Fibroblast of lung (primary cell): Measurements from ENCODE around the gene FHOD3. TPM values are rescaled to one million over a fixed set of nuclear protein-coding genes. Genes with fewer than 3 reads are reported as not detected.

Experiments
- DNase-seq, 2 donors: peaks; one replicate each; pipeline versions ENCODE4 v3.0.0 to v3.0.0-alpha.2; 2010; ENCODE audit warnings: low read depth in 2 of 2
- H2AFZ ChIP-seq: 2 replicates; pipeline ENCODE4 v1.5.1; 2012; ENCODE audit warnings: low read length, control low read depth, inconsistent platforms
- H3K27ac ChIP-seq: 2 replicates; pipeline ENCODE4 v1.5.1; 2011; ENCODE audit warnings: low read length, control low read depth; ENCODE audit not compliant: insufficient read depth
- H3K27me3 ChIP-seq: 2 replicates; pipeline ENCODE4 v1.5.1; 2011; ENCODE audit warnings: mild to moderate bottlenecking, low read length; ENCODE audit not compliant: control insufficient read depth, insufficient read depth
- H3K36me3 ChIP-seq: 2 replicates; pipeline ENCODE4 v1.5.1; 2011; ENCODE audit warnings: low read length; ENCODE audit not compliant: control insufficient read depth, insufficient read depth
- H3K4me1 ChIP-seq: 2 replicates; pipeline ENCODE4 v1.5.1; 2011; ENCODE audit warnings: low read length; ENCODE audit not compliant: control insufficient read depth, insufficient read depth; ENCODE audit errors: extremely low read depth
- H3K4me2 ChIP-seq: 2 replicates; pipeline ENCODE4 v1.5.1; 2011; ENCODE audit warnings: low read length, control low read depth; ENCODE audit not compliant: insufficient read depth; ENCODE audit errors: extremely low read depth
- H3K4me3 ChIP-seq, 4 experiments: fragments of 200-600 bp in 1 of 4; sonication (generic) in 1 of 4; replicated peaks in 1 of 4; 2 replicates each; pipeline ENCODE4 v1.5.1; 2011 to 2016; ENCODE audit warnings: low read length in 4 of 4, low read depth in 3 of 4, mild to moderate bottlenecking in 3 of 4, control low read depth in 2 of 4, inconsistent platforms in 1 of 4, mixed read lengths in 1 of 4; ENCODE audit not compliant: insufficient read depth in 1 of 4; ENCODE audit errors: control extremely low read depth in 1 of 4
- H3K79me2 ChIP-seq: 2 replicates; pipeline ENCODE4 v1.5.1; 2012; ENCODE audit warnings: mild to moderate bottlenecking, low read length, inconsistent platforms; ENCODE audit not compliant: control insufficient read depth, insufficient read depth
- H3K9ac ChIP-seq: 2 replicates; pipeline ENCODE4 v1.5.1; 2011; ENCODE audit warnings: mild to moderate bottlenecking, low read length, control low read depth; ENCODE audit not compliant: insufficient read depth
- H3K9me3 ChIP-seq: 2 replicates; pipeline ENCODE4 v1.5.1; 2012; ENCODE audit warnings: low read depth, low read length; ENCODE audit not compliant: control insufficient read depth, insufficient read depth
- H4K20me1 ChIP-seq: 2 replicates; pipeline ENCODE4 v1.5.1; 2011; ENCODE audit warnings: low read length; ENCODE audit not compliant: control insufficient read depth, insufficient read depth; ENCODE audit errors: extremely low read depth
- CTCF ChIP-seq, 2 donors: IDR thresholded peaks in 1 of 2; conservative IDR thresholded peaks in 1 of 2; 1 replicate in 1 of 2; 2 replicates in 1 of 2; pipeline ENCODE4 v1.5.1; 2011 to 2012; ENCODE audit warnings: low read length in 2 of 2, control low read depth in 1 of 2, inconsistent platforms in 1 of 2, low read depth in 1 of 2, mild to moderate bottlenecking in 1 of 2
- EZH2 ChIP-seq: IDR thresholded peaks from 2 replicates; pipeline ENCODE4 v1.5.1; 2012; ENCODE audit warnings: low read length, control low read depth, mild to moderate bottlenecking; ENCODE audit errors: missing control alignments
- polyA plus RNA-seq, 2 donors: library from polyadenylated mRNA; depleted of rRNA in 1 of 2; stranded (reverse) in 1 of 2; unstranded in 1 of 2; fragments of >200 nt; gene quantifications; 2 replicates each; pipeline ENCODE4 v1.2.1, GENCODE V29; 2011 to 2012; ENCODE audit warnings: missing spikeins in 1 of 2
- total RNA-seq: library from RNA; depleted of rRNA; stranded (reverse); fragments of >200 nt; gene quantifications from 2 replicates; pipeline ENCODE4 v1.2.1, GENCODE V29; 2014

FHOD3 gene
- total and polyA plus RNA-seq, 2 donors (not counting 1 experiment from before 2014, with no cell fraction given), result 16.1 to 28.2 TPM

- H3K4me2 ChIP-seq, result no peak overlapping the region
- H3K9ac ChIP-seq, result no peak overlapping the region
- no peaks in the 10 kb centered on the region for H3K27me3 ChIP-seq
- no peak overlapping the region for H3K4me3 ChIP-seq
- no peak overlapping the region for H3K27ac ChIP-seq
- no peaks in the 10 kb centered on the region for H3K36me3 ChIP-seq
- H4K20me1 ChIP-seq, result no peaks in the 10 kb centered on the region
- TF ChIP-seq EZH2 (no peak), CTCF (conservative IDR thresholded peaks at IDR 0.05 in 1 of 2, IDR thresholded peaks at IDR 0.05 in 1 of 2; ENCODE audit: low read depth in 1 of 2, low read length in 2 of 2) (no peak)
- no peaks in the 10 kb centered on the region for H3K79me2 ChIP-seq
- no peak overlapping the region for H2AFZ ChIP-seq
- H3K4me1 ChIP-seq, result no peaks in the 10 kb centered on the region
- H3K9me3 ChIP-seq, result no peaks in the 10 kb centered on the region
- no peak for DNase-seq
These were observed 233.3 kb downstream of the FHOD3 start for GRCh38 chr18:36530676-36531405.

GRCh38 chr18:36531636-36532035, 234.1 kb downstream of the FHOD3 start:
- Histone ChIP-seq H3K4me2 (no peak overlapping the region), H3K4me1 (no peaks in the 10 kb centered on the region), H3K27ac (no peak overlapping the region), H2AFZ (no peak overlapping the region), H3K27me3 (no peaks in the 10 kb centered on the region), H3K4me3 (no peak overlapping the region), H4K20me1 (no peaks in the 10 kb centered on the region), H3K79me2 (no peaks in the 10 kb centered on the region), H3K36me3 (no peaks in the 10 kb centered on the region), H3K9ac (no peak overlapping the region), H3K9me3 (no peaks in the 10 kb centered on the region)
- DNase-seq, result no peak
- TF ChIP-seq CTCF (conservative IDR thresholded peaks at IDR 0.05 in 1 of 2, IDR thresholded peaks at IDR 0.05 in 1 of 2; ENCODE audit: low read depth in 1 of 2, low read length in 2 of 2) (no peak), EZH2 (no peak)

GRCh38 chr18:36532394-36532793, 234.9 kb downstream of the FHOD3 start:
- Histone ChIP-seq H3K4me2 (no peak overlapping the region), H3K9ac (no peak overlapping the region), H3K27me3 (no peaks in the 10 kb centered on the region), H3K27ac (no peak overlapping the region), H3K4me3 (no peak overlapping the region), H3K9me3 (no peaks in the 10 kb centered on the region), H3K4me1 (no peaks in the 10 kb centered on the region), H3K36me3 (no peaks in the 10 kb centered on the region), H2AFZ (no peak overlapping the region), H4K20me1 (no peaks in the 10 kb centered on the region), H3K79me2 (no peaks in the 10 kb centered on the region)
- peak in 1 of 2 donors; percentile 87 for DNase-seq
- no peak for TF ChIP-seq EZH2
- TF ChIP-seq CTCF (conservative IDR thresholded peaks at IDR 0.05 in 1 of 2, IDR thresholded peaks at IDR 0.05 in 1 of 2; ENCODE audit: low read depth in 1 of 2, low read length in 2 of 2), result no peak
